Transverse colon (tissue), 4 donors: ENCODE data around the gene PIEZO2. TPM values are rescaled to one million over a fixed set of nuclear protein-coding genes. Genes with fewer than 3 reads are reported as not detected.

Source experiments
- DNase-seq: peaks from one replicate; pipeline ENCODE4 v3.0.0-alpha.2; 2019
- H3K27ac ChIP-seq, 4 donors: fragments of 200-600 bp; sonication (generic); 2 replicates each; pipeline ENCODE4 v1.5.1; 2016 to 2018; ENCODE audit warnings: inconsistent platforms in 4 of 4
- H3K27me3 ChIP-seq: fragments of 200-600 bp; sonication (generic); 2 replicates; pipeline ENCODE4 v1.5.1; 2017; ENCODE audit warnings: inconsistent platforms
- H3K36me3 ChIP-seq, 4 donors: fragments of 200-600 bp; sonication (generic); 2 replicates each; pipeline ENCODE4 v1.5.1; 2017 to 2019; ENCODE audit warnings: inconsistent platforms in 4 of 4
- H3K4me1 ChIP-seq, 4 donors: fragments of 200-600 bp; sonication (generic); 2 replicates each; pipeline ENCODE4 v1.5.1; 2017 to 2020; ENCODE audit warnings: inconsistent platforms in 4 of 4
- H3K4me3 ChIP-seq, 4 donors: fragments of 200-600 bp; sonication (generic); 1 replicate in 1 of 4; 2 replicates in 3 of 4; pipeline versions ENCODE4 v1.5.1 to v1.6.1; 2017 to 2019; ENCODE audit warnings: inconsistent platforms in 4 of 4
- H3K9me3 ChIP-seq, 2 donors: fragments of 200-600 bp; sonication (generic); 2 replicates each; pipeline ENCODE4 v1.5.1; 2017 to 2019; ENCODE audit warnings: inconsistent platforms in 2 of 2
- EP300 ChIP-seq: sonication (generic); formaldehyde crosslinking; IDR thresholded peaks from one replicate; pipeline ENCODE4 v1.6.1; 2017; ENCODE audit warnings: antibody characterized with exemption, low read depth
- POLR2A ChIP-seq: fragments of 450-650 bp; IDR thresholded peaks from one replicate; pipeline ENCODE4 v1.6.1; 2016; ENCODE audit warnings: antibody characterized with exemption, mild to moderate bottlenecking, moderate library complexity
- POLR2AphosphoS5 ChIP-seq, 3 donors: sonication (generic); formaldehyde crosslinking; IDR thresholded peaks; one replicate each; pipeline ENCODE4 v1.6.1; 2016; ENCODE audit warnings: antibody characterized with exemption in 3 of 3
- WGBS, 2 donors: methylation state at CpG; one replicate each; pipeline ENCODE4 v1.1.5; 2018; ENCODE audit warnings: low coverage in 1 of 2; 5-methylcytosine and 5-hydroxymethylcytosine counted together
- in situ Hi-C, 4 donors: fragments of 200-750 bp; cut with MboI; loops; one replicate each; pipeline versions ENCODE4 v1.15.0 to v1.15.1; 2017; ENCODE audit warnings: low sequenced_read_pairs in 3 of 4, low pct_ligation_motif_present in 1 of 4, low pct_unique_long_range_greater_than_20kb in 1 of 4
- intact Hi-C: fragments of 100-400 bp; cut with DNase I; formaldehyde crosslinking; loops from one replicate; pipeline ENCODE4 v1.15.1; 2023; ENCODE audit warnings: low total_unique reads
- total RNA-seq, 4 donors: library from RNA; depleted of rRNA; stranded (reverse); fragments of >200 nt; gene quantifications; one replicate each; pipeline ENCODE4 v1.1.0, GENCODE V29; 2016
- TF ChIP-seq, protein P1 (sequence below), 5 experiments: fragments of 200-600 bp in 3 of 5; fragments of 450-650 bp in 2 of 5; sonication (generic) in 3 of 5; IDR thresholded peaks; 1 replicate in 2 of 5; 2 replicates in 3 of 5; pipeline ENCODE4 v1.5.1; 2016 to 2017; ENCODE audit warnings: antibody characterized with exemption in 5 of 5, inconsistent platforms in 3 of 5, mild to moderate bottlenecking in 2 of 5, moderate library complexity in 1 of 5

The PIEZO2 gene
- total RNA-seq, 4 donors from 2014 or later: 2.9 to 7.5 (median 4.5) TPM

DNA sequence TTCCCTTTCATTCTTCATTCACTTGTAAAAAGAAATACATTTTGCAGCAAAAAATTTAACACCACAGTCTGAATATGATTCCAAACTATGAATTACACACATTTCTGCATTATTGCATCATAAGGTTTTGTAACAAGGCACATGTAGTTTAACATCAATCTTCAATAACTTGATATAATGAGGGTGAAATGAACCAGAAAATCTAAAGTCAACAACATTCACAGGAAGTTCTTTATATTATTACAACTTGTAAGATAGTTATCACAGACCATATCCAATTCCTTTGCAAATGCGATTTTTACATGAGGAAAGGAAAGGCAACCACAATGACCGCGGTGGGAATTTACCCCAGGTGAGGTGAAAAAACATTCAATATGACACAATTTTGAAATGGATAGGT, 410.2 kb downstream of the PIEZO2 start:
- intact Hi-C loops (no loop called here), in situ Hi-C loops (no loop called here)
- no peak for DNase-seq
- no peaks in the 10 kb centered on the region for H3K9me3 ChIP-seq
- no peaks in the 10 kb centered on the region for H3K27me3 ChIP-seq
- H3K27ac ChIP-seq: no peak overlapping the region
- H3K4me1 ChIP-seq: no peaks in the 10 kb centered on the region
- H3K4me3 ChIP-seq: no peak overlapping the region
- H3K36me3 ChIP-seq: no peaks in the 10 kb centered on the region
- TF ChIP-seq, protein P1, sequence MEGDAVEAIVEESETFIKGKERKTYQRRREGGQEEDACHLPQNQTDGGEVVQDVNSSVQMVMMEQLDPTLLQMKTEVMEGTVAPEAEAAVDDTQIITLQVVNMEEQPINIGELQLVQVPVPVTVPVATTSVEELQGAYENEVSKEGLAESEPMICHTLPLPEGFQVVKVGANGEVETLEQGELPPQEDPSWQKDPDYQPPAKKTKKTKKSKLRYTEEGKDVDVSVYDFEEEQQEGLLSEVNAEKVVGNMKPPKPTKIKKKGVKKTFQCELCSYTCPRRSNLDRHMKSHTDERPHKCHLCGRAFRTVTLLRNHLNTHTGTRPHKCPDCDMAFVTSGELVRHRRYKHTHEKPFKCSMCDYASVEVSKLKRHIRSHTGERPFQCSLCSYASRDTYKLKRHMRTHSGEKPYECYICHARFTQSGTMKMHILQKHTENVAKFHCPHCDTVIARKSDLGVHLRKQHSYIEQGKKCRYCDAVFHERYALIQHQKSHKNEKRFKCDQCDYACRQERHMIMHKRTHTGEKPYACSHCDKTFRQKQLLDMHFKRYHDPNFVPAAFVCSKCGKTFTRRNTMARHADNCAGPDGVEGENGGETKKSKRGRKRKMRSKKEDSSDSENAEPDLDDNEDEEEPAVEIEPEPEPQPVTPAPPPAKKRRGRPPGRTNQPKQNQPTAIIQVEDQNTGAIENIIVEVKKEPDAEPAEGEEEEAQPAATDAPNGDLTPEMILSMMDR (IDR thresholded peaks at IDR 0.05): no peak
- no peak for TF ChIP-seq POLR2A
- no peak for TF ChIP-seq EP300
- no peak for TF ChIP-seq POLR2AphosphoS5 (IDR thresholded peaks at IDR 0.05)
- 88 to 96% methylated on average over 3 of the region's 3 CpGs for WGBS, 2 donors

DNA sequence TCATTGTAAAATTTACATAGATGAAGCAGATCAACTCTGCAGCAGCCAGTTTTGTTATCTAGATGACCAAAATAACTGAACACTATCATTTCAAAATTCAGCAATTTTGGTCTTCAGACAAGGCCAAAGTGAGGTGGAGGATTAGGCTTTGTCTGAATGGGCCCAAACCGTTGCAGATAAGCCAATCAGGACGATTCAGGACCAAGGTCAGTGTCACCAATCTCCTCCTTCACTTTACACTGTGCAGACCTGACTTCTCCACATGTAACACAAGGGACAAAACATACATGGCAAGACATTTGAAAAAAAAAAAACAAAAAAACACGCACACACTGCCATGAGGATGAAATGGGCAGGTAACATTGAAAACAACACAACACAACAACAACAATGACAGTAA, 412.4 kb downstream of the PIEZO2 start:
- H3K9me3 ChIP-seq: no peaks in the 10 kb centered on the region
- H3K4me1 ChIP-seq: no peaks in the 10 kb centered on the region
- no peaks in the 10 kb centered on the region for H3K27me3 ChIP-seq
- TF ChIP-seq POLR2A: no peak
- TF ChIP-seq, protein P1 (IDR thresholded peaks at IDR 0.05): no peak
- TF ChIP-seq POLR2AphosphoS5 (IDR thresholded peaks at IDR 0.05): no peak
- TF ChIP-seq EP300: no peak
- intact Hi-C loops: no loop called here
- DNase-seq: no peak
- H3K36me3 ChIP-seq: no peaks in the 10 kb centered on the region
- no peak overlapping the region for H3K4me3 ChIP-seq
- no peak overlapping the region for H3K27ac ChIP-seq
- in situ Hi-C loops: no loop called here
- 40 to 44% methylated on average over 2 to 3 of the region's 3 CpGs for WGBS, 2 donors

DNA sequence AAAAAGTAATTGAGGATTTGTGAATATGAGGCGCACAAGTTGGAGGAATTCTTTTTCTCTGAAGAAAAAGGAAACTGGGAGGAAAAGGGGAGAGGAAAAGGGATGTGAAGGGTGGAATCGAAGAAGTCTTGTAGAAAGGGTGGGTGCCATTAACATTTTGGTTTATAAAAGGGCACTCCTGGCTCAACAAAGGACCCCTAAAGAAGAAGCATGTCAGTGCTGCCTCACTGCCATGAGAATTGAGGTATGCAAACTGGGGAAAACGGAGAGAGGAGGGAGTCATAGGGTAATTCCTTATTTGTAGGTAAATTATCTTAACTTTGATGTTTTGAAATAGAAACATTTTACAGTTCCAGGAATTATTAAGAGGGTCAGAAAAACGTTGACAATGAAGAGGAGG, 416.4 kb downstream of the PIEZO2 start:
- H3K36me3 ChIP-seq: no peaks in the 10 kb centered on the region
- TF ChIP-seq POLR2A (no peak), EP300 (no peak), POLR2AphosphoS5 (IDR thresholded peaks at IDR 0.05) (no peak)
- TF ChIP-seq, protein P1 (IDR thresholded peaks at IDR 0.05): no peak
- no peak overlapping the region for H3K27ac ChIP-seq
- in situ Hi-C loops (no loop called here), intact Hi-C loops (no loop called here)
- no peaks in the 10 kb centered on the region for H3K27me3 ChIP-seq
- no peak for DNase-seq
- no peak overlapping the region for H3K4me3 ChIP-seq
- no peaks in the 10 kb centered on the region for H3K9me3 ChIP-seq
- no peaks in the 10 kb centered on the region for H3K4me1 ChIP-seq
- 41 to 57% methylated on average over 4 of the region's 4 CpGs for WGBS, 2 donors

DNA sequence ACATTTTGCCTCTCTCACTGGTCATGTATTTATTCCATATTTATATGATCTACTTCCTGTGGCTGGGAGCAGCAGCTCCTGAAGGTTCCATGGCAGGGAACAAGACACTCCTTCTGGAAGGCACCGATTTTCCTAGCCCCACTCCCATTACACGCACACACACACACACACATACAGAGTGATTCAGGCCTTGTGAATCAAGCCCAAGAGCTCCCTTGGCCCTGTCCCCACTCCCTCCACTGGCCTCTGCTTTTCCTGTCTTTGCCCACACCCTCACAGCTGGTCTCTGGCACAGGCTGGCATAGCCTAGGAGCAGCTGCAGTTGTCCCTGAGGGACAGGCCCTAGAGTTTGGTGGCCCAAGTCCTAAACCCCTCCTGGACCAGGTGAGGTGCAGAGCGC, 421.9 kb downstream of the PIEZO2 start:
- H3K36me3 ChIP-seq: no peaks in the 10 kb centered on the region
- no peaks in the 10 kb centered on the region for H3K9me3 ChIP-seq
- no peak overlapping the region for H3K27ac ChIP-seq
- no peaks in the 10 kb centered on the region for H3K27me3 ChIP-seq
- intact Hi-C loops (no loop called here), in situ Hi-C loops (no loop called here)
- H3K4me3 ChIP-seq: no peak overlapping the region
- no peak for DNase-seq
- TF ChIP-seq, protein P1 (IDR thresholded peaks at IDR 0.05): no peak
- TF ChIP-seq POLR2A (no peak), EP300 (no peak), POLR2AphosphoS5 (IDR thresholded peaks at IDR 0.05) (no peak)
- no peaks in the 10 kb centered on the region for H3K4me1 ChIP-seq
- WGBS, 2 donors: 76 to 91% methylated on average over 3 of the region's 3 CpGs
